ENCODE data around the gene NLK. TPM values are rescaled to one million over a fixed set of nuclear protein-coding genes. Genes with fewer than 3 reads are reported as not detected.

Gene NLK
- total RNA-seq, 1 donor from 2014 or later = 17.5 TPM

GRCh38 chr17:28119560-28119959 is 77.1 kb downstream of the NLK start:
- no peaks in the 10 kb centered on the region for H3K9me3 Mint-ChIP-seq (ENCODE audit: unreplicated experiment)
- peaks cover 25% of the 10 kb centered on the region for H3K4me1 Mint-ChIP-seq (ENCODE audit: unreplicated experiment)
- TF ChIP-seq, protein P1, sequence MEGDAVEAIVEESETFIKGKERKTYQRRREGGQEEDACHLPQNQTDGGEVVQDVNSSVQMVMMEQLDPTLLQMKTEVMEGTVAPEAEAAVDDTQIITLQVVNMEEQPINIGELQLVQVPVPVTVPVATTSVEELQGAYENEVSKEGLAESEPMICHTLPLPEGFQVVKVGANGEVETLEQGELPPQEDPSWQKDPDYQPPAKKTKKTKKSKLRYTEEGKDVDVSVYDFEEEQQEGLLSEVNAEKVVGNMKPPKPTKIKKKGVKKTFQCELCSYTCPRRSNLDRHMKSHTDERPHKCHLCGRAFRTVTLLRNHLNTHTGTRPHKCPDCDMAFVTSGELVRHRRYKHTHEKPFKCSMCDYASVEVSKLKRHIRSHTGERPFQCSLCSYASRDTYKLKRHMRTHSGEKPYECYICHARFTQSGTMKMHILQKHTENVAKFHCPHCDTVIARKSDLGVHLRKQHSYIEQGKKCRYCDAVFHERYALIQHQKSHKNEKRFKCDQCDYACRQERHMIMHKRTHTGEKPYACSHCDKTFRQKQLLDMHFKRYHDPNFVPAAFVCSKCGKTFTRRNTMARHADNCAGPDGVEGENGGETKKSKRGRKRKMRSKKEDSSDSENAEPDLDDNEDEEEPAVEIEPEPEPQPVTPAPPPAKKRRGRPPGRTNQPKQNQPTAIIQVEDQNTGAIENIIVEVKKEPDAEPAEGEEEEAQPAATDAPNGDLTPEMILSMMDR (IDR thresholded peaks at IDR 0.05) = no peak
- no peak overlapping the region for H3K27ac Mint-ChIP-seq (ENCODE audit: unreplicated experiment)
- no peaks in the 10 kb centered on the region for H3K27me3 Mint-ChIP-seq (ENCODE audit: unreplicated experiment)
- no peak for DNase-seq (ENCODE audit: extremely low spot score, unreplicated experiment)
- H3K36me3 Mint-ChIP-seq (ENCODE audit: unreplicated experiment) = peaks cover 11% of the 10 kb centered on the region
- H3K4me3 Mint-ChIP-seq (ENCODE audit: unreplicated experiment) = no peak overlapping the region

DNA sequence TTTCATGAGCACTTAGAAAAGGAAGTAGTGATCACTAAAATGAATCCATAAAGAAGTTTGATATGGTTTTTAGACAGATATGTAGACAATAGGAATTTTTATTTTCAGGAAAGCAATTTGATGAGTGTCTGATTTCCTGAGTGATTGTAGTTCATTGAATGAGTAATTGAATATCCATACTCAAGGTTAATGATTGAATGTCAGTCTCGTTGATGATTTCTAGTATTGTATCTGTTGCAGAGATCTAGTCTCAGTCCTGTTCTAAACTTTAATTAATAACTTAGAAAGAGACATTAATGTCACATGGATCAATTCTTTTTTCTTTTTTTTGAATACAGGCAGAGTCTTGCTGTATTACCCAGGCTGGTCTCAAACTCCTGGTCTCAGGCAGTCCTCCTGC is 78.3 kb downstream of the NLK start:
- H3K27me3 Mint-ChIP-seq (ENCODE audit: unreplicated experiment) = no peaks in the 10 kb centered on the region
- no peak overlapping the region for H3K4me3 Mint-ChIP-seq (ENCODE audit: unreplicated experiment)
- peaks cover 11% of the 10 kb centered on the region for H3K36me3 Mint-ChIP-seq (ENCODE audit: unreplicated experiment)
- TF ChIP-seq, protein P1 (IDR thresholded peaks at IDR 0.05) = no peak
- H3K4me1 Mint-ChIP-seq (ENCODE audit: unreplicated experiment) = peaks cover 31% of the 10 kb centered on the region
- H3K27ac Mint-ChIP-seq (ENCODE audit: unreplicated experiment) = no peak overlapping the region
- no peak for DNase-seq (ENCODE audit: extremely low spot score, unreplicated experiment)
- H3K9me3 Mint-ChIP-seq (ENCODE audit: unreplicated experiment) = no peaks in the 10 kb centered on the region

GRCh38 chr17:28124962-28125361 is 82.5 kb downstream of the NLK start:
- no peak for DNase-seq (ENCODE audit: extremely low spot score, unreplicated experiment)
- H3K9me3 Mint-ChIP-seq (ENCODE audit: unreplicated experiment) = no peaks in the 10 kb centered on the region
- H3K36me3 Mint-ChIP-seq (ENCODE audit: unreplicated experiment) = peaks cover 16% of the 10 kb centered on the region
- peaks cover 6% of the 10 kb centered on the region for H3K4me1 Mint-ChIP-seq (ENCODE audit: unreplicated experiment)
- TF ChIP-seq, protein P1 (IDR thresholded peaks at IDR 0.05) = no peak
- no peak overlapping the region for H3K4me3 Mint-ChIP-seq (ENCODE audit: unreplicated experiment)
- H3K27ac Mint-ChIP-seq (ENCODE audit: unreplicated experiment) = no peak overlapping the region
- H3K27me3 Mint-ChIP-seq (ENCODE audit: unreplicated experiment) = no peaks in the 10 kb centered on the region

GRCh38 chr17:28125526-28126378 is 83.3 kb downstream of the NLK start:
- no peak for DNase-seq (ENCODE audit: extremely low spot score, unreplicated experiment)
- Mint-ChIP-seq H3K36me3 (ENCODE audit: unreplicated experiment) (peaks cover 16% of the 10 kb centered on the region), H3K27me3 (ENCODE audit: unreplicated experiment) (no peaks in the 10 kb centered on the region), H3K4me3 (ENCODE audit: unreplicated experiment) (no peak overlapping the region), H3K4me1 (ENCODE audit: unreplicated experiment) (peaks cover 10% of the 10 kb centered on the region), H3K27ac (ENCODE audit: unreplicated experiment) (no peak overlapping the region), H3K9me3 (ENCODE audit: unreplicated experiment) (no peaks in the 10 kb centered on the region)
- TF ChIP-seq, protein P1 (IDR thresholded peaks at IDR 0.05) = no peak

- Mint-ChIP-seq H3K27me3 (ENCODE audit: unreplicated experiment) (no peaks in the 10 kb centered on the region), H3K36me3 (ENCODE audit: unreplicated experiment) (peaks cover 16% of the 10 kb centered on the region), H3K4me1 (ENCODE audit: unreplicated experiment) (peaks cover 14% of the 10 kb centered on the region), H3K27ac (ENCODE audit: unreplicated experiment) (no peak overlapping the region), H3K4me3 (ENCODE audit: unreplicated experiment) (no peak overlapping the region), H3K9me3 (ENCODE audit: unreplicated experiment) (no peaks in the 10 kb centered on the region)
- DNase-seq (ENCODE audit: extremely low spot score, unreplicated experiment) = no peak
- TF ChIP-seq, protein P1 (IDR thresholded peaks at IDR 0.05) = no peak
These were observed 84.7 kb downstream of the NLK start for GRCh38 chr17:28127196-28127595.
